Measurements from ENCODE around the gene ZNF783.
"Not testable (repeated sequence)": the region's sequence is repeated elsewhere in the genome, so short reads cannot be mapped to it uniquely, and the experiment has no call there.

Gene ZNF783

DNA sequence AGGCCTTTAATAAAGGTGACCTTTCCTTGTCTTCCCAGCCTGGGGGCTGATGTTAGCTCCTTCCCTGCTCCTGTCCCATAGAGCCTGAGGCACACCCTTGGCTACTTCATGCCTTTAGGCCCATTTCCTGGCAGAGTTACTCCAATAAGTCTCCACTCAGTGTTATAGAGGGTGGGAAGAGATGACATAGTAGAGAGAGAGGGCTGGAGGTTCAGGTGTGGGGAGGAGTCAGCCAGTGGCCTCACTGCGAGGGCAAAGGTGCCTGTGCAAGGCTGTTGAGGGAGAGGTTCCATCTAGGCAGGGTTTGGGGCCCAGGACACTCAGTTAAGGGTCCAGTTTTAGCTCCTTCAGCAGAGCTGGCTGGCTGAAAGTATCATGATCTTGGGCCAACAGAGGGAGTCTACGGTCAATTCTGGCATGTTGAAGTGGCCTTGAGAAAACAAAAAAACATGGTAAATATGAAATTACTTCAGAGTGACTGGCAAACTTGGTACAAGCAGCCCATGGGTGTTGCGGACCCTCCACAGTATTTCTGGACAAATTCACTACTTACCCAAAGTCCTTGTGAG is 67.9 kb downstream of the ZNF783 start:
- no peak for DNase-seq (ENCODE audit: low read depth, low spot score)

DNA sequence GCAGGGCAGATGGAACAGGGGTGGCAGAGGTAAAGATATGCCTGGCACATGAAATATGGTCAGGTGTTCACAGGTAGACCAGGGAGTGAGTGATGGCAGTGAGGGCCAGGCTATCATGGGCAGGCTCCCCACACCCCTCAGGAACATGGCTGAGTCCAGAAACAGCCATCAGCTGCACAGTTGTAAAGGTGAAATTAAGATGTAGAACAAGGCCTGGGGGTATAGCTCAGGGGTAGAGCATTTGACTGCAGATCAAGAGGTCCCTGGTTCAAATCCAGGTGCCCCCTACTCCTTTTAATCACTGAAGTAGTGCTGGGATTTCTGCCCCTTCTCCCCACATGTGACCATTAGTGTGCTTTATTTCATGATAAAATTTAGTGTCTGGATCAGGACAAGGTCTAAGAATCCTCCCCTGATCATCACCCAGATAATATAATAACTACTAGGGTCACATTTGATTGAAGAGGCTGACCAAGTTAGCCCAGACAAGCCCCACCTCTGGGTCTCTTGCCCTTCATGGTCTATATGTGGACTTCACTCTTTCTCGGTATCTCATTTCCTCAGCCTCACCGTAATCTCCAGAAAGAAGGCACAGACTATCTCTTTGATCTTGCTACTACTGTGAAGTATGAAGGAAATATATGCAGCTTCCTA is 69.0 kb downstream of the ZNF783 start:
- DNase-seq (ENCODE audit: low read depth, low spot score): no peak

DNA sequence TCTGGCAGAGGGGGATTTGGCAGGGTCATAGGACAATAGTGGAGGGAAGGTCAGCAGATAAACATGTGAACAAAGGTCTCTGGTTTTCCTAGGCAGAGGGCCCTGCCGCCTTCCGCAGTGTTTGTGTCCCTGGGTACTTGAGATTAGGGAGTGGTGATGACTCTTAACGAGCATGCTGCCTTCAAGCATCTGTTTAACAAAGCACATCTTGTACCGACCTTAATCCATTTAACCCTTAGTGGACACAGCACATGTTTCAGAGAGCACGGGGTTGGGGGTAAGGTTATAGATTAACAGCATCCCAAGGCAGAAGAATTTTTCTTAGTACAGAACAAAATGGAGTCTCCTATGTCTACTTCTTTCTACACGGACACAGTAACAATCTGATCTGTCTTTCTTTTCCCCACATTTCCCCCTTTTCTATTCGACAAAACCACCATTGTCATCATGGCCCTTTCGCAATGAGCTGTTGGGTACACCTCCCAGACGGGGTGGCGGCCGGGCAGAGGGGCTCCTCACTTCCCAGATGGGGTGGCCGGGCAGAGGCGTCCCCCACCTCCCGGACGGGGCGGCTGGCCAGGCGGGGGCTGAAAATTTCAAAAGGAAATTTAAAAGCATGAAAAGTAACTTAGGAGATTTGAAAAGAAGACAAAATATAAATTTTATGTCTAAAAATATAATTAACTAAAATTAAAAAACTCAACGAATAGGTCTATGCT is 70.8 kb downstream of the ZNF783 start:
- DNase-seq (ENCODE audit: low read depth, low spot score): not testable (repeated sequence)

DNA sequence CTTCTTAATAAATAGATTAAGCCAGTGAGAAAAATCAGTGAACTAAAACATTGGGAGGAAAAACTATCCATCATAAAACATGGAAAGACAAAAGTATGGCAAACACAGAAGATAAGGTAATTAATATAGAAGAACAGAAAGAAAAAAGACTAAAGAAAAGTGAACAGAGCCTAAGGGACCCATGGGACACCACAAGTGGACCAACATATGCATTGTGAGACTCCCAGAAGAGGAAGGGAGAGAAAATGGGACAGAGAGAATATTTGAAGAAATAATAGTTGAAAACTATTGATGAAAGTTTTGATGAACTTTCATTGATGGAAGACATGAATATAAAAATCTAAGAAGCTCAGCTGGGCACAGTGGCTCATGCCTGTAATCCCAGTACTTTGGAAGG is 71.3 kb downstream of the ZNF783 start:
- no peak for DNase-seq (ENCODE audit: low read depth, low spot score)

DNA sequence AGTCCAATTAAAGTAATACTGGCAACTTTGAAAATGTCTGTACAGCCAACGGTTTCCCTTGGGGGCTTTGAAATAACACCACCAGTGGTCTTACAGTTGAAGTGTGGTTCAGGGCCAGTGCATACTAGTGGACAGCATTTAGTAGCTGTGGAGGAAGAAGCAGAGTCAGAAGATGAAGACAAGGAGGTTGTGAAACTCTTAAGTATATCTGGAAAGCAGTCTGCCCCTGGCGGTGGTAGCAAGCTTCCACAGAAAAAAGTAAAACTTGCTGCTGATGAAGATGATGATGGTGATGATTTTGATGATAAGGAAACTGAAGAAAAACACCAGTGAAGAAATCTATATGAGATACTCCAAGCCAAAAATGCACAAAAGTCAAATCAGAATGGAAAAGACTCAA is 72.2 kb downstream of the ZNF783 start:
- no peak for DNase-seq (ENCODE audit: low read depth, low spot score)

Measured in brain pericyte (primary cell).